Peyer's patch (tissue), 4 donors: ENCODE results near the gene XPA. TPM values are rescaled to one million over a fixed set of nuclear protein-coding genes. Genes with fewer than 3 reads are reported as not detected.

Experiments
- DNase-seq, 3 donors: peaks; one replicate each; pipeline ENCODE4 v3.0.0-alpha.2; 2017 to 2019
- H3K27ac ChIP-seq, 4 donors: fragments of 200-600 bp; sonication (generic); one replicate each; pipeline ENCODE4 v1.5.1; 2016 to 2019
- H3K27me3 ChIP-seq, 2 donors: fragments of 200-600 bp; sonication (generic); one replicate each; pipeline ENCODE4 v1.5.1; 2019
- H3K36me3 ChIP-seq, 3 donors: fragments of 200-600 bp; sonication (generic); one replicate each; pipeline ENCODE4 v1.5.1; 2016 to 2019
- H3K4me1 ChIP-seq, 4 donors: fragments of 200-600 bp; sonication (generic); one replicate each; pipeline ENCODE4 v1.5.1; 2016 to 2019
- H3K4me3 ChIP-seq, 4 donors: fragments of 200-600 bp; sonication (generic); 1 replicate in 3 of 4; 2 replicates in 1 of 4; pipeline ENCODE4 v1.5.1; 2016 to 2019; ENCODE audit warnings: mild to moderate bottlenecking in 1 of 4
- H3K9me3 ChIP-seq, 4 donors: fragments of 200-600 bp; sonication (generic); one replicate each; pipeline ENCODE4 v1.5.1; 2016 to 2019; ENCODE audit warnings: mild to moderate bottlenecking in 1 of 4
- CTCF ChIP-seq, 6 experiments: fragments of 450-650 bp in 4 of 6; fragments of 200-600 bp in 2 of 6; sonication (generic) in 1 of 6; IDR thresholded peaks; one replicate each; pipeline ENCODE4 v1.5.1; 2017 to 2019; ENCODE audit warnings: antibody characterized with exemption in 6 of 6, mild to moderate bottlenecking in 3 of 6, moderate library complexity in 1 of 6
- POLR2A ChIP-seq, 2 donors: fragments of 450-650 bp; IDR thresholded peaks; one replicate each; pipeline ENCODE4 v1.5.1; 2017; ENCODE audit warnings: antibody characterized with exemption in 2 of 2, mild to moderate bottlenecking in 2 of 2, moderate library complexity in 2 of 2
- total RNA-seq, 4 donors: library from RNA; depleted of rRNA; stranded (reverse); fragments of >200 nt; gene quantifications; one replicate each; pipeline ENCODE4 v1.1.0, GENCODE V29; 2016

The XPA gene
- total RNA-seq, 4 donors from 2014 or later: 12.6 to 18.8 (median 14.3) TPM

- peaks cover 0 to 100% (median 0%) of the 10 kb centered on the region in 3 donors for H3K36me3 ChIP-seq
- H3K27me3 ChIP-seq: no peaks in the 10 kb centered on the region
- no peak overlapping the region for H3K27ac ChIP-seq
- no peak overlapping the region for H3K4me3 ChIP-seq
- DNase-seq: no peak
- H3K4me1 ChIP-seq: no peaks in the 10 kb centered on the region
- TF ChIP-seq POLR2A (IDR thresholded peaks at IDR 0.05): no peak
- no peak for TF ChIP-seq CTCF (IDR thresholded peaks at IDR 0.05)
- no peaks in the 10 kb centered on the region for H3K9me3 ChIP-seq
These were observed 30.0 kb downstream of the XPA start for GRCh38 chr9:97666907-97667686.

- H3K9me3 ChIP-seq: no peaks in the 10 kb centered on the region
- H3K36me3 ChIP-seq: peaks cover 0 to 100% (median 0%) of the 10 kb centered on the region in 3 donors
- DNase-seq: no peak
- no peak overlapping the region for H3K27ac ChIP-seq
- no peaks in the 10 kb centered on the region for H3K27me3 ChIP-seq
- no peak overlapping the region for H3K4me3 ChIP-seq
- no peaks in the 10 kb centered on the region for H3K4me1 ChIP-seq
- TF ChIP-seq CTCF (IDR thresholded peaks at IDR 0.05): no peak
- no peak for TF ChIP-seq POLR2A (IDR thresholded peaks at IDR 0.05)
These were observed 31.4 kb downstream of the XPA start for GRCh38 chr9:97665742-97666141.

- Histone ChIP-seq H3K27ac (no peak overlapping the region), H3K9me3 (no peaks in the 10 kb centered on the region), H3K4me3 (no peak overlapping the region), H3K4me1 (no peaks in the 10 kb centered on the region), H3K36me3 (peaks cover 0 to 100% (median 0%) of the 10 kb centered on the region in 3 donors), H3K27me3 (no peaks in the 10 kb centered on the region)
- no peak for TF ChIP-seq CTCF (IDR thresholded peaks at IDR 0.05)
- TF ChIP-seq POLR2A (IDR thresholded peaks at IDR 0.05): no peak
- no peak for DNase-seq
These were observed 36.3 kb downstream of the XPA start for GRCh38 chr9:97660847-97661246.

- H3K27ac ChIP-seq: no peak overlapping the region
- TF ChIP-seq CTCF (IDR thresholded peaks at IDR 0.05) (no peak), POLR2A (IDR thresholded peaks at IDR 0.05) (no peak)
- peaks cover 0 to 100% (median 0%) of the 10 kb centered on the region in 3 donors for H3K36me3 ChIP-seq
- H3K9me3 ChIP-seq: no peaks in the 10 kb centered on the region
- DNase-seq: no peak
- H3K27me3 ChIP-seq: no peaks in the 10 kb centered on the region
- no peak overlapping the region for H3K4me3 ChIP-seq
- no peaks in the 10 kb centered on the region for H3K4me1 ChIP-seq
These were observed 36.8 kb downstream of the XPA start for GRCh38 chr9:97660340-97660739.

GRCh38 chr9:97659771-97660170 lies 37.4 kb downstream of the XPA start:
- H3K36me3 ChIP-seq: peaks cover 0 to 100% (median 0%) of the 10 kb centered on the region in 3 donors

More at GRCh38 chr9:97659771-97660170, 37.4 kb downstream of the XPA start:
- no peak for DNase-seq
- Histone ChIP-seq H3K4me1 (no peaks in the 10 kb centered on the region), H3K27me3 (no peaks in the 10 kb centered on the region), H3K4me3 (no peak overlapping the region), H3K27ac (no peak overlapping the region), H3K9me3 (no peaks in the 10 kb centered on the region)
- no peak for TF ChIP-seq POLR2A (IDR thresholded peaks at IDR 0.05)
- TF ChIP-seq CTCF (IDR thresholded peaks at IDR 0.05): no peak
